ENCODE results near the gene IL17B. TPM values are rescaled to one million over a fixed set of nuclear protein-coding genes. Genes with fewer than 3 reads are reported as not detected.

IL17B gene
- total and polyA plus RNA-seq, 4 donors = 0.87 to 4.0 (median 2.2) TPM

DNA sequence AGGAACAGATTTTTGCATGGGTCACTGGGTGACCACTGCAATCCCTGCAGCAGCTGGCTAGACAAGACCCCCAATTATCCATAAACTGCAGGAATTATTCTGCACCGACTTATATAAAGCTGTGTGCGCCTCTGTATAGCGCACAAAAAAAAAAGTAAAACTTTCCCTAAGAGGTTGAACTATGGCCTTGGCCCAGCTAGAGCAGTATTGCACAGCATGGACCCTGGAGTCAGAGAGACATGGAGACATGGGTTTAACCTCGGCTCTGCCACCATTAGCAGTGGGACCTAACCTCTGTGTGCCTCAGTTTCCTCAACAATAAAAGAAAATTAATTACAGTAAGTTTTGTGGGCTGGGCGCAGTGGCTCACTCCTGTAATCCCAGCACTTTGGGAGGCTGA is 50.9 kb downstream of the IL17B start:
- DNase-seq (ENCODE audit: low read depth in 4 of 6, low spot score in 6 of 6) = no peak
- WGBS (ENCODE audit: insufficient coverage) = 88% methylated on average over 5 of the region's 5 CpGs
- H3K27ac ChIP-seq (ENCODE audit: low read depth, low read length) = no peak overlapping the region
- H3K4me1 ChIP-seq (ENCODE audit: control insufficient read depth, insufficient read depth, low read length) = no peaks in the 10 kb centered on the region
- no peaks in the 10 kb centered on the region for H3K9me3 ChIP-seq (ENCODE audit: control insufficient read depth, insufficient read depth, low read length)
- H3K4me3 ChIP-seq (ENCODE audit: low read depth, low read length) = no peak overlapping the region
- H3K27me3 ChIP-seq (ENCODE audit: control insufficient read depth, insufficient read depth, low read length) = no peaks in the 10 kb centered on the region
- no peaks in the 10 kb centered on the region for H3K36me3 ChIP-seq (ENCODE audit: control insufficient read depth, insufficient read depth, low read length)

DNA sequence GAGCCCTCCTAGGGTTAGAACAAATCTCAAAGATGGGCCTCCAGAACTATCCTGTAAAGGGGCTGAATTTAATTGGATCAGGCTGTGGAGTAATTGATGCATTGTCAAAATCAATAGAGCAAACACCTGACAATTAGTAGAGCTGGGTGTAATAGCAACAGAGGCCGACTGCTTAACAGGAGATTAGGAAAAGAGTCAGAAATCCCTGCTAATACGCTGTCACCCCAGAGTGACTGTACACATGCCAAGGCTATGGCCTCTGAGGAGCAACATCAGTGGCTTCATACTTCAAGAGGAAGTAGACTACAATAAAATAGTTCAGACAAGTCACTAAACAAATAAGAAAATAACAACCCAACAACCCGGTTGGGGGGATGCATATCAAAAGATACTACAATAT is 52.5 kb downstream of the IL17B start:
- DNase-seq (ENCODE audit: low read depth in 4 of 6, low spot score in 6 of 6) = no peak
- H3K4me1 ChIP-seq (ENCODE audit: control insufficient read depth, insufficient read depth, low read length) = peaks cover 3% of the 10 kb centered on the region
- no peak overlapping the region for H3K4me3 ChIP-seq (ENCODE audit: low read depth, low read length)
- no peaks in the 10 kb centered on the region for H3K9me3 ChIP-seq (ENCODE audit: control insufficient read depth, insufficient read depth, low read length)
- 60% methylated on average over 1 of the region's 3 CpGs for WGBS (ENCODE audit: insufficient coverage)
- no peaks in the 10 kb centered on the region for H3K36me3 ChIP-seq (ENCODE audit: control insufficient read depth, insufficient read depth, low read length)
- no peak overlapping the region for H3K27ac ChIP-seq (ENCODE audit: low read depth, low read length)
- H3K27me3 ChIP-seq (ENCODE audit: control insufficient read depth, insufficient read depth, low read length) = no peaks in the 10 kb centered on the region

DNA sequence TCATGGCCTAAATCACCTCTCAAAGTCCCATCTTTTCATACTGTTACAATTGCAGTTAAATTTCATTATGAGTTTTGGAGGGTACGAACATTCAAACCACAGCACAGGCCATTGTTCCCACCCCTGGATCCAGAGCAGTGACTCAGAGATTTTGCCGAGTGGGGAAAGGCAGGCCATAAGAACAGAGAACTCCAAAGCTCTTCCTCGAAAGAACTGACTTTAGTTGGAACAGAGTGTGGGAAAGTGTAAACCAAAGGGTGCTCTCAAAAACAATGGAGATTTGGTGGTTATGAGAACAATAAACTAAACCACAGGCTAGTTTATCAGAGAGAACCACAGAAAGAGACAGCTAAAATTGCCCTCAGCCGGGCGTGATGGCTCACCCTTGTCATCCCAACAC is 53.2 kb downstream of the IL17B start:
- H3K27ac ChIP-seq (ENCODE audit: low read depth, low read length) = no peak overlapping the region
- no peak for DNase-seq (ENCODE audit: low read depth in 4 of 6, low spot score in 6 of 6)
- no peaks in the 10 kb centered on the region for H3K36me3 ChIP-seq (ENCODE audit: control insufficient read depth, insufficient read depth, low read length)
- no peak overlapping the region for H3K4me3 ChIP-seq (ENCODE audit: low read depth, low read length)
- H3K9me3 ChIP-seq (ENCODE audit: control insufficient read depth, insufficient read depth, low read length) = no peaks in the 10 kb centered on the region
- peaks cover 4% of the 10 kb centered on the region for H3K4me1 ChIP-seq (ENCODE audit: control insufficient read depth, insufficient read depth, low read length)
- no peaks in the 10 kb centered on the region for H3K27me3 ChIP-seq (ENCODE audit: control insufficient read depth, insufficient read depth, low read length)
- WGBS (ENCODE audit: insufficient coverage) = 81% methylated on average over 3 of the region's 5 CpGs

GRCh38 chr5:149325166-149325735 is 53.8 kb downstream of the IL17B start:
- no peak for DNase-seq (ENCODE audit: low read depth in 4 of 6, low spot score in 6 of 6)
- Histone ChIP-seq H3K27ac (ENCODE audit: low read depth, low read length) (no peak overlapping the region), H3K36me3 (ENCODE audit: control insufficient read depth, insufficient read depth, low read length) (no peaks in the 10 kb centered on the region), H3K4me1 (ENCODE audit: control insufficient read depth, insufficient read depth, low read length) (peaks cover 9% of the 10 kb centered on the region), H3K27me3 (ENCODE audit: control insufficient read depth, insufficient read depth, low read length) (no peaks in the 10 kb centered on the region), H3K9me3 (ENCODE audit: control insufficient read depth, insufficient read depth, low read length) (no peaks in the 10 kb centered on the region), H3K4me3 (ENCODE audit: low read depth, low read length) (no peak overlapping the region)

GRCh38 chr5:149324641-149325040 is 54.5 kb downstream of the IL17B start:
- H3K27me3 ChIP-seq (ENCODE audit: control insufficient read depth, insufficient read depth, low read length) = no peaks in the 10 kb centered on the region
- H3K4me1 ChIP-seq (ENCODE audit: control insufficient read depth, insufficient read depth, low read length) = peaks cover 9% of the 10 kb centered on the region
- no peak overlapping the region for H3K4me3 ChIP-seq (ENCODE audit: low read depth, low read length)
- 95% methylated on average over 2 of the region's 2 CpGs for WGBS (ENCODE audit: insufficient coverage)
- DNase-seq (ENCODE audit: low read depth in 4 of 6, low spot score in 6 of 6) = no peak
- H3K36me3 ChIP-seq (ENCODE audit: control insufficient read depth, insufficient read depth, low read length) = no peaks in the 10 kb centered on the region
- H3K9me3 ChIP-seq (ENCODE audit: control insufficient read depth, insufficient read depth, low read length) = no peaks in the 10 kb centered on the region
- H3K27ac ChIP-seq (ENCODE audit: low read depth, low read length) = no peak overlapping the region

Other genes starting within 250 kb of the IL17B start
- 10 to 100 TPM; 32.6 to 40.7 TPM for gene ABLIM3, start 237.8 kb downstream of the IL17B start, total RNA-seq
- 10 to 100 TPM; 81.9 to 94.7 TPM for gene ABLIM3, start 237.8 kb downstream of the IL17B start, polyA plus RNA-seq (ENCODE audit: insufficient read length in 2 of 2)
- gene AFAP1L1, start 107.4 kb downstream of the IL17B start, total RNA-seq = 10 to 100 TPM; 11.2 to 48.6 TPM
- 10 to 100 TPM; 10.8 to 19.7 TPM for gene AFAP1L1, start 107.4 kb downstream of the IL17B start, polyA plus RNA-seq (ENCODE audit: insufficient read length in 2 of 2)
- gene GRPEL2, start 33.8 kb downstream of the IL17B start, total RNA-seq = 10 to 100 TPM; 16.3 to 33.4 TPM
- 10 to 100 TPM; 14.6 to 21.4 TPM for gene GRPEL2, start 33.8 kb downstream of the IL17B start, polyA plus RNA-seq (ENCODE audit: insufficient read length in 2 of 2)
- 10 to 100 TPM; 14.2 to 15.7 TPM for gene PCYOX1L, start 21.2 kb downstream of the IL17B start, total RNA-seq
- 10 to 100 TPM; 26.6 to 28.6 TPM for gene PCYOX1L, start 21.2 kb downstream of the IL17B start, polyA plus RNA-seq (ENCODE audit: insufficient read length in 2 of 2)
- 100 to 1,000 TPM; 263 to 310 TPM for gene CSNK1A1, start 172.1 kb upstream of the IL17B start, total RNA-seq
- 100 to 1,000 TPM; 145 to 190 TPM for gene CSNK1A1, start 172.1 kb upstream of the IL17B start, polyA plus RNA-seq (ENCODE audit: insufficient read length in 2 of 2)
- gene ARHGEF37, start 202.2 kb upstream of the IL17B start, total RNA-seq = 10 to 100 TPM in 1 of 2 donors, 1 to 10 TPM in 1; 7.0 to 22.3 TPM
- 1 to 10 TPM; 5.6 to 7.2 TPM for gene ARHGEF37, start 202.2 kb upstream of the IL17B start, polyA plus RNA-seq (ENCODE audit: insufficient read length in 2 of 2)